Peyer's patch (tissue), 4 donors: ENCODE data around the gene TUBGCP5. TPM values are rescaled to one million over a fixed set of nuclear protein-coding genes. Genes with fewer than 3 reads are reported as not detected.
A peak's percentile ranks its signal among the peaks of the same experiment; 100 is the strongest.

Experiments used
- DNase-seq, 3 donors: peaks; one replicate each; pipeline ENCODE4 v3.0.0-alpha.2; 2017 to 2019
- H3K27ac ChIP-seq, 4 donors: fragments of 200-600 bp; sonication (generic); one replicate each; pipeline ENCODE4 v1.5.1; 2016 to 2019
- H3K27me3 ChIP-seq, 2 donors: fragments of 200-600 bp; sonication (generic); one replicate each; pipeline ENCODE4 v1.5.1; 2019
- H3K36me3 ChIP-seq, 3 donors: fragments of 200-600 bp; sonication (generic); one replicate each; pipeline ENCODE4 v1.5.1; 2016 to 2019
- H3K4me1 ChIP-seq, 4 donors: fragments of 200-600 bp; sonication (generic); one replicate each; pipeline ENCODE4 v1.5.1; 2016 to 2019
- H3K4me3 ChIP-seq, 4 donors: fragments of 200-600 bp; sonication (generic); 1 replicate in 3 of 4; 2 replicates in 1 of 4; pipeline ENCODE4 v1.5.1; 2016 to 2019; ENCODE audit warnings: mild to moderate bottlenecking in 1 of 4
- H3K9me3 ChIP-seq, 4 donors: fragments of 200-600 bp; sonication (generic); one replicate each; pipeline ENCODE4 v1.5.1; 2016 to 2019; ENCODE audit warnings: mild to moderate bottlenecking in 1 of 4
- POLR2A ChIP-seq, 2 donors: fragments of 450-650 bp; IDR thresholded peaks; one replicate each; pipeline ENCODE4 v1.5.1; 2017; ENCODE audit warnings: antibody characterized with exemption in 2 of 2, mild to moderate bottlenecking in 2 of 2, moderate library complexity in 2 of 2
- total RNA-seq, 4 donors: library from RNA; depleted of rRNA; stranded (reverse); fragments of >200 nt; gene quantifications; one replicate each; pipeline ENCODE4 v1.1.0, GENCODE V29; 2016
- TF ChIP-seq, protein P1 (sequence below), 6 experiments: fragments of 450-650 bp in 4 of 6; fragments of 200-600 bp in 2 of 6; sonication (generic) in 1 of 6; IDR thresholded peaks; one replicate each; pipeline ENCODE4 v1.5.1; 2017 to 2019; ENCODE audit warnings: antibody characterized with exemption in 6 of 6, mild to moderate bottlenecking in 3 of 6, moderate library complexity in 1 of 6

Gene TUBGCP5
- total RNA-seq, 4 donors from 2014 or later, result 10.3 to 35.5 (median 26.1) TPM

DNA sequence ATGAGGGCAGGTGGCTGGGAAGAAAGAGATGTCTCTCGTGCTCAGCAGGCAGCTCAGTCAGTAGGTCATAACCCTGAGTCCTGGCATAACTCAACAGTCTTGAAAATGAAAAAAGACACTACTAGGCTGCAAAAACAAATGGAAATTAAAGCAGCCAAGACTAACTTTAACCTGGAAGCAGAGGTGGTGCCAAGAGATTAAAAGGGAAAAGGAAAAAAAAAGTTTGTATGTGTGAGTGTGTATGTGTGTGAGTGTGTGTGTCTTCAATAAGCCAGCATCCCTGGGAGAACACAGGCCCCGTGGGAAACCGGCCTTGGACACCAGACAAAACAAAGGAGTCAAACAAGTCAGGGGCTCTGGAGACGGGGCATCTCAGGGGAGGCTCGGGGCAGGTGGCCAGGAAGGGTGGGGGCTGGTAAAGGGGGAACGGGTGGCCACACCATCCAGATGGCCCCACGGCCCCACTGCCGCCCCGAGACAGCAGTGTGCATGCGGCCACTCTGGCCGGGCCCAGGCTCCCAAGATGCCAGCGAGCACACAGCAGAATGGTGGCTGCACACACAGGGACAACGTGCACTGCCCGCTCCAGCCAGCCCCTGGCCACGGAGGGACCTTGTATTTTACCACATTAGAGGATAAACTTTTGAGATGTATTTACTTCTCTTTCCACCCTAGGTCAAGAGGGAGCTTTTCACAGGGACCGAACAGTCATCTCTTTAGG is 83.0 kb downstream of the TUBGCP5 start:
- TF ChIP-seq POLR2A (IDR thresholded peaks at IDR 0.05), result no peak
- TF ChIP-seq, protein P1, sequence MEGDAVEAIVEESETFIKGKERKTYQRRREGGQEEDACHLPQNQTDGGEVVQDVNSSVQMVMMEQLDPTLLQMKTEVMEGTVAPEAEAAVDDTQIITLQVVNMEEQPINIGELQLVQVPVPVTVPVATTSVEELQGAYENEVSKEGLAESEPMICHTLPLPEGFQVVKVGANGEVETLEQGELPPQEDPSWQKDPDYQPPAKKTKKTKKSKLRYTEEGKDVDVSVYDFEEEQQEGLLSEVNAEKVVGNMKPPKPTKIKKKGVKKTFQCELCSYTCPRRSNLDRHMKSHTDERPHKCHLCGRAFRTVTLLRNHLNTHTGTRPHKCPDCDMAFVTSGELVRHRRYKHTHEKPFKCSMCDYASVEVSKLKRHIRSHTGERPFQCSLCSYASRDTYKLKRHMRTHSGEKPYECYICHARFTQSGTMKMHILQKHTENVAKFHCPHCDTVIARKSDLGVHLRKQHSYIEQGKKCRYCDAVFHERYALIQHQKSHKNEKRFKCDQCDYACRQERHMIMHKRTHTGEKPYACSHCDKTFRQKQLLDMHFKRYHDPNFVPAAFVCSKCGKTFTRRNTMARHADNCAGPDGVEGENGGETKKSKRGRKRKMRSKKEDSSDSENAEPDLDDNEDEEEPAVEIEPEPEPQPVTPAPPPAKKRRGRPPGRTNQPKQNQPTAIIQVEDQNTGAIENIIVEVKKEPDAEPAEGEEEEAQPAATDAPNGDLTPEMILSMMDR (IDR thresholded peaks at IDR 0.05), result no peak
- H3K4me1 ChIP-seq, result peaks cover 0 to 25% (median 4%) of the 10 kb centered on the region in 4 donors
- H3K36me3 ChIP-seq, result no peaks in the 10 kb centered on the region
- H3K27me3 ChIP-seq, result no peaks in the 10 kb centered on the region
- no peak overlapping the region for H3K4me3 ChIP-seq
- peak in 1 of 3 donors; percentile 15 for DNase-seq
- no peak overlapping the region for H3K27ac ChIP-seq
- no peaks in the 10 kb centered on the region for H3K9me3 ChIP-seq

- H3K4me1 ChIP-seq, result peaks cover 0 to 25% (median 4%) of the 10 kb centered on the region in 4 donors
These were observed 83.7 kb downstream of the TUBGCP5 start for GRCh38 chr15:22955544-22956119.

GRCh38 chr15:22954798-22955543 is 84.4 kb downstream of the TUBGCP5 start:
- H3K9me3 ChIP-seq, result no peaks in the 10 kb centered on the region
- peaks cover 0 to 32% (median 4%) of the 10 kb centered on the region in 4 donors for H3K4me1 ChIP-seq
- no peaks in the 10 kb centered on the region for H3K36me3 ChIP-seq
- no peak overlapping the region for H3K27ac ChIP-seq
- DNase-seq, result peak in 1 of 3 donors; percentile 9
- TF ChIP-seq, protein P1 (IDR thresholded peaks at IDR 0.05), result no peak
- no peak for TF ChIP-seq POLR2A (IDR thresholded peaks at IDR 0.05)
- H3K27me3 ChIP-seq, result no peaks in the 10 kb centered on the region
- H3K4me3 ChIP-seq, result no peak overlapping the region

More at GRCh38 chr15:22955544-22956119, 83.7 kb downstream of the TUBGCP5 start:
- TF ChIP-seq POLR2A (IDR thresholded peaks at IDR 0.05), result no peak
- TF ChIP-seq, protein P1 (IDR thresholded peaks at IDR 0.05), result no peak
- Histone ChIP-seq H3K27ac (no peak overlapping the region), H3K4me3 (no peak overlapping the region), H3K36me3 (no peaks in the 10 kb centered on the region), H3K27me3 (no peaks in the 10 kb centered on the region), H3K9me3 (no peaks in the 10 kb centered on the region)
- DNase-seq, result peak in 1 of 3 donors; percentile 6

DNA sequence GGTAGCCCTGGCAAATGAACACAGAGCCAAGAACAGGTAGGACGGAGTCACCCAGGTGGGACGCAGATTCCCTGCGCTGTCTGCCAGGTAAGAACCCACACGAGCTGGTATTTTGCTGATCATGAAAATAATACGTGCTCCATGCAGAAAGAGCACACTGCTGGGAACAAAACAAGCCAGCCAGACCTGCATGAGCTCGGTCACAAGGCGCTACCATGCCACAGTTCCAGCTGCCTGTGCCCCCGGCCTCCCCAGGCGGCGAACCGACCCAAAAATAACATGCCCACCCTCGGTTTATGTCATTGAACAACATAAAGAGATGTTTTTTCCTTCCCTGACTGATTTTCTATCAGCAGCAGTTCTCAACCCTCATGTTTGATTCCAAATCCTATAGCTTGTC is 85.0 kb downstream of the TUBGCP5 start:
- Histone ChIP-seq H3K4me3 (no peak overlapping the region), H3K27me3 (no peaks in the 10 kb centered on the region), H3K27ac (no peak overlapping the region), H3K36me3 (no peaks in the 10 kb centered on the region), H3K9me3 (no peaks in the 10 kb centered on the region), H3K4me1 (peaks cover 0 to 36% (median 4%) of the 10 kb centered on the region in 4 donors)
- no peak for DNase-seq
- TF ChIP-seq, protein P1 (IDR thresholded peaks at IDR 0.05), result no peak
- no peak for TF ChIP-seq POLR2A (IDR thresholded peaks at IDR 0.05)

DNA sequence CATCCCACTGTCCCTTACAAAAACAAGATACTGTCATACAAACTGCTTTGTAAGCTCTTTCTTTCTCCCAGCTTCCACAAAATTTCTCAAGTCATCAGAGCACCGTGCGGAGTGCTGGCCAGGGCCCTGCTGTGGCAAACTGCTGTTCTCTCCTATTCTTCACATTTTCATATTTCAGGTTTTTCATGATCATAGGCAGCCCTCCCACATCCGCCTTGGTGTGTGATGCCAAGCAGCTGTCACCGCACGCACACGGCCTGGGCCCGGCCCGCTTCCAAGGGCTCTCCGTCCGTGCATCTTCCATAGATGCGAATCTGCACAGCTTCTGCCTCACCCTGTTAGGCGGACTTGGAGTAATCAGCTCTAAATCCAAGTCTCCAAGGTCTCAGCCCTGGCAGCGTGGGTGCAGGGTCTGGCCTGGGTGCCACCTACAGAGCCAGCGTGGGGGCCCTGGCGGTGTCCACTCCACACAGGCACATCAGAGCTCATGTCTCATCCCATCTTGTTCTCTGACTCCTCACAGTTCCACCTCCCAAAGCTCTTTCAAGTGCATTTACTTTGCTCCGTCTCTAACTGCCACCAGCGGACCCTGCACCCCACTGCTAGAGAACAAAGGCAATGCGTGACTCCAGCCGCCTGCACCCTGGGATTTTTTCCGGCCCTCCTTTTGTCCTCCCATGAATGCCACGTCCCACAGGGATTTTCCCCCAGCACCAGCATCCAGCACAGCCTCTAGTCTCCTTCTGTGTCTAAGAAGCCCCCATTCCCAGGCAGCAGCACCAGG is 86.4 kb downstream of the TUBGCP5 start:
- Histone ChIP-seq H3K4me1 (peaks cover 0 to 36% (median 0%) of the 10 kb centered on the region in 4 donors), H3K27ac (no peak overlapping the region), H3K4me3 (no peak overlapping the region), H3K27me3 (no peaks in the 10 kb centered on the region), H3K36me3 (no peaks in the 10 kb centered on the region), H3K9me3 (no peaks in the 10 kb centered on the region)
- TF ChIP-seq, protein P1 (IDR thresholded peaks at IDR 0.05), result no peak
- no peak for TF ChIP-seq POLR2A (IDR thresholded peaks at IDR 0.05)
- no peak for DNase-seq
